Omental fat pad (tissue), 4 donors: Measurements from ENCODE around the gene ASL. TPM values are rescaled to one million over a fixed set of nuclear protein-coding genes. Genes with fewer than 3 reads are reported as not detected.
"Not testable (repeated sequence)": the region's sequence is repeated elsewhere in the genome, so short reads cannot be mapped to it uniquely, and the experiment has no call there.

Experiments
- ATAC-seq: fragments of 150-250 bp; one replicate; pipeline ENCODE4 v1.9.1; 2016; ENCODE audit warnings: mild to moderate bottlenecking, moderate library complexity; ENCODE audit not compliant: low FRiP score
- DNase-seq: peaks from one replicate; pipeline ENCODE4 v3.0.0-alpha.2; 2019; ENCODE audit warnings: low spot score
- CTCF ChIP-seq, 3 donors: fragments of 450-650 bp; IDR thresholded peaks; one replicate each; pipeline ENCODE4 v1.5.1; 2016 to 2017; ENCODE audit warnings: antibody characterized with exemption in 3 of 3, mild to moderate bottlenecking in 3 of 3, moderate library complexity in 2 of 3
- total RNA-seq, 4 donors: library from RNA; depleted of rRNA; stranded (reverse); fragments of >200 nt; gene quantifications; one replicate each; pipeline ENCODE4 v1.1.0, GENCODE V29; 2016

The ASL gene
- total RNA-seq, result 10 to 100 TPM; 17.1 to 42.1 (median 24.7) TPM

GRCh38 chr7:66075590-66076461 lies at the start of gene ASL:
Gene ASL (plus strand): TSS chr7:66075819. CDS start chr7:66076082, 263 bp downstream.
- DNase-seq (peak; percentile 63), ATAC-seq (peak; percentile 99)
- no peak for TF ChIP-seq CTCF (IDR thresholded peaks at IDR 0.05)

DNA sequence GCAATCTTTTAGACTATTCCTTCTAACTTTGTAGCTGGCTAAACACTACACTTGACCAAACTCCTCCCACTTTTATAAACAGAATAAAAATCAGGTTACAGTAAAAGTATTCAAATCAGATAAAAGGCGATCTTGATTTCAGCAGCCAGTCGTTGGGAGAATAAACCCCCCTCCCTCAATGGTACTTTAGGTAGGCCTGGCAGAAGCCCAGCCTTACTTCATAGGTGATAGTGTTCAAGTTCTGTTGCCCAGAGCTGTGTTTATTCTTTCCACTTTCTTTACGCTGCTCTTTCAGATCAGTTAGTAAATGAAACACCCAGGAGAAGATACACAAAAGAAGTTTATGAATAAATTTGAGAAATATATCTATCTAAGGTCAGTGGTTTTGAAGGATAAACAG lies 47.3 kb upstream of the ASL start:
- not testable (repeated sequence) for DNase-seq, ATAC-seq

DNA sequence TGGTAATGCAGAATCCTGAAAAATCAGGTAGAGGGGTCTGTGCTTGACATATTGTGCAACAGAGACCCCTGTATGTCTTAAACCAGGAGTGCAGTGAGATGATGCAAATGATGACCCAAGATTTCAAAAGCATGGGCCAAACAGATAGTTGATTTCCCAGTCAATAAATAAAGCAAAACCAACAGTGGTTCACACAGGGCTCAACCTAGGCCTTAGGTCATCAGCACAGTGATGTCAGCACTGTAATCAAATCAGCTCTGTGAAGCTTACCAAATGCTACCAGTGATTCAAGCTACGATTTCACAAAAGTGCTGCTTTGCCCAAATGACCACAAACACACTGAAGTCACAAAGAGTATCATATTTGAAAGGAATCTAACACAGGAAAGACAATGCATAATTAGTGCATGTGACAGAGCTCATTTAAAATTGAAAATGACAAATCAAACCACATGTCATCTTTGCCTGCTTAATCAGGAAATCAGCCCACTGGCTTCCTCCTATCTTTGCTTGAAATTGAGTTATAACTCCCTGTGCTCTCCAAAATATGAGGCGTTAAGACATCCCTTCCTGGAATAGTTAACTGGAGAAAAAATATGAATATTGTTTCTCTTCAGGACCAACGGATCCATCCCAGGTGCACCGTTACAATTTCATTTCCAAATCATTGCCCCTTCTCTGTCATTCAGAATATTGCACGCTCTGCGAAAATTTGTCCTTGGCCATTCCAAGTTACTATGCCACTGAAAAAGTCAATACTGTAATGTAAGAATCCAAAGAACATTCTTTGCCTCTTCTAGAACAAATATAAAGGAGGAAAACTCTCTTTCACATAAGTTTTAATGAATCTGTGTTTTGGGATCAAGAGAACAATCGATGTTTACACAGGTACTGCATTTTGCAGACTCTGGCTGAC lies 41.9 kb upstream of the ASL start:
- no peak for TF ChIP-seq CTCF (IDR thresholded peaks at IDR 0.05)
- DNase-seq (no peak), ATAC-seq (no peak)

- ATAC-seq, DNase-seq: not testable (repeated sequence)
Observed at GRCh38 chr7:66034436-66035010, 41.1 kb upstream of the ASL start.

- no peak for DNase-seq
- no peak for TF ChIP-seq CTCF (IDR thresholded peaks at IDR 0.05)
- no peak for ATAC-seq
Observed at GRCh38 chr7:66036382-66036781, 39.2 kb upstream of the ASL start.

DNA sequence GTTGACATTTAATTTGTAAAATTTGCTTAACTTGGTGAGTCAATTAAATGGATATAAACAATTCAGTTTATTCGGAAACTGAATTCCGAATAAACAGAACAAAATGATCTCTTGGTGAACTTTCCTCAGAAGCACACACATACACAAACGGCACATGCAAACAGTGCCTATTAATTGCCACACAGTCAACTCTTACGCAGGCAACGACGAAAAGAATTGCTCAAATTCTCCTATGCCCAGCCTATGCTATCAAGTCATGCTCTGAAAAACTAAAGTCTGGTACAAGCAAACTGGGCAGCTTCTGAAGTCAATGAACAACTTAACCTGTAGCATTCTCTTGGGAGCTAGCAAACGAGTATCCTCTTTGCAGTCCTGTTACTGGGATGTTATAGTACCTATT lies 38.8 kb upstream of the ASL start:
- ATAC-seq, result no peak
- no peak for TF ChIP-seq CTCF (IDR thresholded peaks at IDR 0.05)

GRCh38 chr7:66039094-66039670 lies 36.4 kb upstream of the ASL start:
- DNase-seq (no peak), ATAC-seq (no peak)
- TF ChIP-seq CTCF (IDR thresholded peaks at IDR 0.05), result no peak

More for the DNA sequence above, 38.8 kb upstream of the ASL start:
- no peak for DNase-seq
